Brain microvascular endothelial cell (primary cell): ENCODE measurements around the gene MAN2C1.

Experiments used
- DNase-seq: peaks from one replicate; pipeline ENCODE4 v3.0.0-alpha.2; 2020
- H3K27ac ChIP-seq: fragments of 250-450 bp; sonication (Bioruptor Pico); 2 replicates; pipeline ENCODE4 v1.5.1; 2020; ENCODE audit warnings: mild to moderate bottlenecking, moderate library complexity
- H3K27me3 ChIP-seq: fragments of 250-450 bp; sonication (Bioruptor Pico); replicated peaks from 2 replicates; pipeline ENCODE4 v1.5.1; 2020; ENCODE audit warnings: mild to moderate bottlenecking
- H3K36me3 ChIP-seq: fragments of 250-450 bp; sonication (Bioruptor Pico); replicated peaks from 2 replicates; pipeline ENCODE4 v1.5.1; 2020; ENCODE audit warnings: mild to moderate bottlenecking
- H3K4me3 ChIP-seq: 2 replicates; pipeline ENCODE4 v1.5.1; 2011; ENCODE audit warnings: low read depth, mild to moderate bottlenecking, control low read depth, low read length, moderate library complexity
- CTCF ChIP-seq: IDR thresholded peaks from 2 replicates; pipeline ENCODE4 v1.5.1; 2011; ENCODE audit warnings: low read depth, mild to moderate bottlenecking, moderate library complexity, low read length, control low read depth, inconsistent platforms; ENCODE audit errors: missing control alignments
- in situ Hi-C: cut with HindIII; loops from 2 replicates; pipeline ENCODE4 v1.10.0; 2017; ENCODE audit warnings: low sequenced_read_pairs, low pct_ligation_motif_present

Gene MAN2C1

GRCh38 chr15:75355369-75355768 lies 13.0 kb downstream of the MAN2C1 start:
- no peaks in the 10 kb centered on the region for H3K27me3 ChIP-seq
- in situ Hi-C loops: no loop called here
- no peak for DNase-seq
- no peak overlapping the region for H3K4me3 ChIP-seq
- TF ChIP-seq CTCF: no peak
- peaks cover 28% of the 10 kb centered on the region for H3K36me3 ChIP-seq
- no peak overlapping the region for H3K27ac ChIP-seq

GRCh38 chr15:75354454-75354853 lies 14.0 kb downstream of the MAN2C1 start:
- TF ChIP-seq CTCF: no peak
- H3K36me3 ChIP-seq: peaks cover 23% of the 10 kb centered on the region
- in situ Hi-C loops: no loop called here
- DNase-seq: no peak
- no peak overlapping the region for H3K4me3 ChIP-seq
- no peaks in the 10 kb centered on the region for H3K27me3 ChIP-seq
- no peak overlapping the region for H3K27ac ChIP-seq

- DNase-seq: no peak
- in situ Hi-C loops: no loop called here
- H3K36me3 ChIP-seq: peaks cover 18% of the 10 kb centered on the region
- no peak for TF ChIP-seq CTCF
- H3K27ac ChIP-seq: no peak overlapping the region
- H3K27me3 ChIP-seq: no peaks in the 10 kb centered on the region
- H3K4me3 ChIP-seq: no peak overlapping the region
These were observed 14.8 kb downstream of the MAN2C1 start for GRCh38 chr15:75353604-75354003.

GRCh38 chr15:75352186-75353080 lies 16.0 kb downstream of the MAN2C1 start:
- Histone ChIP-seq H3K36me3 (peaks cover 10% of the 10 kb centered on the region), H3K27ac (no peak overlapping the region), H3K27me3 (no peaks in the 10 kb centered on the region), H3K4me3 (no peak overlapping the region)
- in situ Hi-C loops: no loop called here
- no peak for TF ChIP-seq CTCF
- DNase-seq: no peak

GRCh38 chr15:75350601-75351361 lies 17.6 kb downstream of the MAN2C1 start:
- Histone ChIP-seq H3K27me3 (no peaks in the 10 kb centered on the region), H3K36me3 (peaks cover 1% of the 10 kb centered on the region), H3K27ac (no peak overlapping the region), H3K4me3 (no peak overlapping the region)
- no peak for TF ChIP-seq CTCF
- in situ Hi-C loops: no loop called here
- no peak for DNase-seq
